HG03039 (cell line): ENCODE measurements around the gene PIGU.
"Not testable (repeated sequence)": the region's sequence is repeated elsewhere in the genome, so short reads cannot be mapped to it uniquely, and the experiment has no call there.

ENCODE experiments used
- ATAC-seq: cut with Tn5 transposase; IDR thresholded peaks from one replicate; pipeline ENCODE4 v1.9.1; 2021; ENCODE audit warnings: mild to moderate bottlenecking, moderate library complexity; ENCODE audit not compliant: unreplicated experiment

PIGU gene

DNA sequence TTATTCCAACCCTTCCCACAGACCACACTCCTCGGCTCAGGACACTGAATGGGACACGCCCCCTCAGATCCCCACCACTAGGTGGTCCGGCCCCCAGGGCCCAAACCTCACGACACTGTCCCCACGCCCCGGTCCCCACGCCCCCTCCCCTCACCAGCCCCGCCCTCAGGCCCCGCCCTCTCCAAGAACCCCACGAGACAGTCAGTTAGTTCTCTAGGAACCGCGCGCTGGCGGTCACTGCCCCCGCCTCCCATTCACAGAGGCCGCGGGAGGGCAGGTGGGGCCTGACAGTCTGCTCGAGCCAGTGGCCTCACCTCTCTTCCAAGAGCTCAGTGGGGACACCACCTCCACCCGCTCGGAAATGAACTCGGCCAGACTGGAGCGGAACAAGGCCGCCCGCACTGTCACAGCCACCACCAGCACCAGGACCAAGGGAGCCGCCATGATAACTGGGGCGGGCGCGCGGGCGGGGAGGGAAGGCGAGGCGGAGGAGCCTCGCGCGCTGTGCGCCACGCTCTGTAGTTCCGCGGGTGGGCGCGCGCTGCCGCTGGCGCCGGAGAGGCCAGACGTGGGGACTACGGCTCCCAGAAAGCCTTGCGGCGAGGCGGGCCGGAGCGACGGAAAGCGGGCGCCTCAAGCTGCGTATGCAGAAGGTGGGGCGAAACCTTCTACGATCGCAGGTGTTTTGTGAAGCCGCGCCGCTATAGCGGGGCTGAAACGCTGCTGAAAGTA, at the start of gene PIGU:
Gene PIGU (minus strand): TSS at position 451 of the 732 bp plus-strand sequence. CDS start 7 bp downstream, at position 444.
- peak; percentile 90 for ATAC-seq

GRCh38 chr20:34724172-34724571, 47.3 kb upstream of the PIGU start:
- no peak for ATAC-seq

GRCh38 chr20:34722560-34722959, 45.7 kb upstream of the PIGU start:
- not testable (repeated sequence) for ATAC-seq

GRCh38 chr20:34720266-34720665, 43.4 kb upstream of the PIGU start:
- no peak for ATAC-seq

DNA sequence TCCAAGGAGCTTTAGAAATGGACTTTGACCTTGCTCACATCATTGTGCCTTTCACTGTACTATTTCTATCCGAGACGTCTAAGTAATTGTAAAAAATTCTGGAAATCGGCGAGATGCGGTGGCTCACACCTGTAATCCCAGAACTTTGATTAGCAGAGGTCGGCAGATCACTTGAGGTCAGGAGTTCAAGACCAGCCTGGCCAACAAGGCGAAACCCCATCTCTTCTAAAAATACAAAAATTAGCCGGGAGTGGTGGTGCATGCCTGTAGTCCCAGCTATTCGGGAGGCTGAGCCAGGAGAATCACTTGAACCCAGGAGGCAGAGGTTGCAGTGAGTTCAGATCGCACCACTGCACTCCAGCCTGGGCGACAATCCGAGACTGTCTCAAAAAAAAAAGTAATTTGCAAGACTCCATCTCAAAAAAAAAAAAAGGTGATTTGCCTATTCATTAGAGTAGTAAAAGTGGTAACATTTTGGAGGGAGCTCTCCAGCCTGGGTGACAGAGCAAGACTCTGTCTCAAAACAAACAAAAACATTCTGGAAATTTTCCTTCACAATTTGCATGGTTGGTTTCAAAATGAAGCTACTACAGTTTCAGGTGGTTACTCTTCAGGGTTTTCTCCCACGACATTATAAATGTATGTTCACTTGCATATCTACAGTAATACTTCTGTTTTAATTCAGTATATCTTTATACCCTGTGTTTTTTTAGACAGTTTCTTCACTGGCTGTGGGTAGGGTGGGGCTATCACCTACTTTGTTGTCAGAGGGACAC, 42.5 kb upstream of the PIGU start:
- peak; percentile 66 for ATAC-seq

GRCh38 chr20:34717230-34718095, 40.6 kb upstream of the PIGU start:
- no peak for ATAC-seq

DNA sequence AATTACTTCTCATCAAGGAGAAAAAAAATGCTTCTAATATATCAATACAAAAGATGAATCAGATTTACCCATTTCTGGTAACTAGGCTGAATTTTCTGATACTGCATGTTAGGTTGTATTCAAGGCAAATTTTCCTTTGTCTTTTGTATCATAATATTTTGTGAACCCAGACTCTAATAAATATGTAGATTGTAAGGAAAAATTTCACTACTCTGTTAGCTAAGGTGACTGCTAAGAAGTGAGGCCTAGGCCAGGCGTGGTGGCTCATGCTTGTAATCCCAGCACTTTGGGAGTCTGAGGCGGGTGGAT, 40.0 kb upstream of the PIGU start:
- no peak for ATAC-seq

DNA sequence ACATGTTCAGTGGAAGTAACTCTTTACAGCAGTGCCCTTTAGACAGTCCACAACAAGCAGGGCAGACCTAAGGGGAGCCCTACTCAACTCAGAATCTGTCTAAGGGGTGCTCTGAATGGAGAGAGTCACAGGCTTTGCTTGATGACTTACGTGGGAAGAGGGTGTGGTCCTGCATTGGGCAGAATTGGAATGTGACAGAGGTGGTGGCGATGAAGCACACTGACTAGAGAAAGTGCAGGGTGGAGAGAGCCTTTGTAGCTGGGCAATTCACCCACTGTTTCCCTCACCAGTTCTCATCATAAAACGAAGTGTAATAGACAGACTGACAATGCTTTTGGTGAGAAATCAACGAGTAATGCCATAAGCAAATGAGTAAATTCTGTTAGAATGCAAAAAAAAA, 38.5 kb upstream of the PIGU start:
- ATAC-seq, result no peak

- ATAC-seq, result not testable (repeated sequence)
These were observed 37.1 kb upstream of the PIGU start for GRCh38 chr20:34713944-34714515.

GRCh38 chr20:34713194-34713943, 36.5 kb upstream of the PIGU start:
- no peak for ATAC-seq

- ATAC-seq, result no peak
These were observed 35.8 kb upstream of the PIGU start for GRCh38 chr20:34712525-34713192.

DNA sequence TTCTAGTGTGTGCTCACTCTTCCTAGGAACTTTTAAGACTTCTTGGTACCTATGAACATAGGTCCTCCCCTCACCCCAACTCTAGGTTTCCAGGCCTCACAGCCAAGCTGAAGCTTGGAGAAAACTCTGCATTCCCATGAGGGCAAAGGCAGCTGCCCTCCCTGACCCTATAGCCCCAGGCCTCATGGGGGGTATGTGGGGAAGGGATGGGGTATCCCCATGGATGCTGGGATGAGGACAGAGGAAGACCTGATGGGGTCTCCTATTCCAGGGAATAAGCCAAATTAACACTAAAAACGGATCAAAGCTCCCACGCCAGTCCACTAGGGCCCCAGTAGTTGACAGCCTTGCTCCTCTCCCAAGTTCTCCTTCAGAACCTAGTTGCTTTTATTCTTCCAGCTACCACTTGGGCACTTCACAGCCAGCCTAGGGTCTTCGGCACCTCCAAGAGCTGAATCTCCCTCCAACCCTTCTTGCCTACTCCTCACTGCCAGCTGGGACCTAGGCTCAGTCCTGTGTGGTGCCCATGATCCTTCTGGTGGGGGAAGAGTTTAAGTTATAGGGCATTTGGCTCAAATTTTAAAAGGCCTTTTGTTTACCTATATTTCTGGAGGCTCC, 35.0 kb upstream of the PIGU start:
- ATAC-seq, result no peak

GRCh38 chr20:34710861-34711574, 34.1 kb upstream of the PIGU start:
- ATAC-seq, result no peak

DNA sequence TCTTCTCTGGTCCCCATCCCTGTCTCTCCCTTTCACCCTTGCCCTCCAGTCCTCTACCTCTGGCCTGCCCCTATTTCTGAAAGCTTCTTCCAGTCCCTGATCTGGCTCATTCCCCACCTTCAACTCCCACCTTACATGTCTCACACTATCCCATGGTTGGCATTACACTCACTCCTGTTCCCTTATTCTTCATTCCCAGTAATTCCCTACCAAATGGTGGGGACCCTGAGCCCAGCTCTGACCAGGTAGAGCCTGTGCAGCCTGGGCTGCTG, 33.6 kb upstream of the PIGU start:
- no peak for ATAC-seq

- peak; percentile 24 for ATAC-seq
These were observed 33.1 kb upstream of the PIGU start for GRCh38 chr20:34709831-34710567.

DNA sequence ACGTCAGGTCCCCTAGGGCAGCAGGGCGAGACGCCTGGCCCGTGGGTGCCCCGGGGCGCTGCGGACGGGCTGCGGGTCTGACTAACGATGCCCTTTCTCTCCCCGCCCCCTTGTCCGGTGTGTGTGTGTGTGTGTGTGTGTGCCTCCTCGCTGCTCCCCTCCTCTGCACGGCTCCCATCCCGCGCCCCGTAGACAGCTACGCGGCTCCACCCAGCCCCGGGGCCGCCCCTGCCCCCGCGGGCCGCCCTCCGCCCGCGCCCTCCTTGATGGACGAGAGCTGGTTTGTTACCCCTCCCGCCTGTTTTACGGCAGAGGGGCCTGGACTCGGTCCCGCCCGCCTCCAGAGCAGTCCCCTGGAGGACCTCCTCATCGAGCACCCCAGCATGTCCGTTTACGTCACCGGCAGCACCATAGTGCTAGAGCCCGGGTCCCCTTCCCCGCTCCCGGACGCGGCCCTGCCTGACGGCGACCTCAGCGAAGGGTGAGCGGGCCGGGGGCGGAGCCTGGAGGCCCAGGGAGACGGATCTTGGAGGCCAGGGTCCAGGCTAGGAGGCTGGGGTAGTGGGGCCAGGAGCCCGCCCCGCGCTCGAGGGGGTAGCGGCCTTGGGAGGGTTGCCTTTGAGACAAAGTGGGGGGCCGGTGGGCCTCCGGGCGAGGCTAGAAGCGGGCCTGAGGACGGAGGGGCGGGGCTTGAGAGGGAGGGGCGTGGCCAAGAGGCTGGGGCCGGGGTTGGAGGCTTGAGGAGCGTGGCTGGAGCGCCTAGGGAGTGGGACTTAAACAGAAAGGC, 32.3 kb upstream of the PIGU start:
- peak; percentile 32 for ATAC-seq

DNA sequence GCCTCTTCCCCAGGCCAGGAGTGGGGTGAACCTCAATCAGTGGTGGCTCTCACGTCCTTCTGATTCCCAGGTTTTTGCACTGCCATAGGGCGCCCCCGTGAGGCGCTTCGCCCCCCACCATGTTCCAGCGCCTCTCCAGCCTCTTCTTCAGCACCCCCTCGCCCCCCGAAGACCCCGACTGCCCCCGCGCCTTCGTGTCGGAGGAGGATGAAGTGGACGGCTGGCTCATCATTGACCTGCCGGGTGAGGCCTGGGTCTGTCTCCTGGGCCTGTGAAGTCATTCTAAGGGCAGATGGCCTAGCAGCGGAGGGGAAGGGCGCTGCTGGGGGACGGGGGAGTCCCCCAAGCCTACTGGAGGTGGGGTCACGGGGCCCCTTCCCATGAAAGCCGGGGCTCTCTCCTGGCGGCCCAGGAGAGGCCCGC, 31.7 kb upstream of the PIGU start:
- no peak for ATAC-seq
